GM21447 (cell line): ENCODE results near the gene BMPER.

ENCODE experiments used
- ATAC-seq: cut with Tn5 transposase; IDR thresholded peaks from one replicate; pipeline ENCODE4 v1.9.1; 2021; ENCODE audit not compliant: unreplicated experiment

BMPER gene

DNA sequence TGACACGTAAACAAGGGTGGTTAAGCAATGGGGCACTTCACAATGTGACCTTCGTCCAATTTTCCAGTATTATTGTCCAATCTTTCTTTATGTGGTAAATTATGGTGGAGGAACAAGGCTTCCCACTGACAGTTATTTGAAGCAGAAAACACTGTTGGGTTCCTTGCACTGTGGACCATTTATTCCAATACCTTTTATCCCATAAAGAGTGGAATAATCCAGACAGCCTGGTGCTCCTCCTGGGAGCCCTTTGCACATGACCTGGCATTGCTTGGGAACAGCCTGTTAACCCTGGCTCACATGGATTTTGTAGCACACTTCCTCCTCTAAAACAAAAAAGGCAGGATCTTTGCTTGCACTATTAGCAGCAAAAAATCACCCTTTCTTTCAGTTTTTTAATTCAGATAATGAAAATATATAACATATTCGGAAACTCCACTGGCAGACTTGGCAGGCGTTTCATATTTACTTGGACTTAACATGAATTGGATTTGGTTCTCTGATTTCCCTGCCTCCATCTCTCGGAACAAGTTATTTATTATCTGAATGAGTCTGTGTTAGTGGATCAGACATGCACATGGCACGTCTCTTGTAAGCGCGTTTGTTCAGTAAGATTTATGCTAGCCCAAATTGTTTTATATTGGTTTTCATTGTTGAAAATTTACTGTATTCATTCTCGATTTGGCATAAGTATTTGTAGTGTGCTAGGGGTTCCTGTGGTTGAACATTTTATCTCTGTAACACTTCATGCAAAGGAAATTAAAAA is 59.3 kb downstream of the BMPER start:
- no peak for ATAC-seq

GRCh38 chr7:33965183-33965744 is 59.9 kb downstream of the BMPER start:
- no peak for ATAC-seq

- ATAC-seq: no peak
Measured at GRCh38 chr7:33968591-33968990, 63.3 kb downstream of the BMPER start.

DNA sequence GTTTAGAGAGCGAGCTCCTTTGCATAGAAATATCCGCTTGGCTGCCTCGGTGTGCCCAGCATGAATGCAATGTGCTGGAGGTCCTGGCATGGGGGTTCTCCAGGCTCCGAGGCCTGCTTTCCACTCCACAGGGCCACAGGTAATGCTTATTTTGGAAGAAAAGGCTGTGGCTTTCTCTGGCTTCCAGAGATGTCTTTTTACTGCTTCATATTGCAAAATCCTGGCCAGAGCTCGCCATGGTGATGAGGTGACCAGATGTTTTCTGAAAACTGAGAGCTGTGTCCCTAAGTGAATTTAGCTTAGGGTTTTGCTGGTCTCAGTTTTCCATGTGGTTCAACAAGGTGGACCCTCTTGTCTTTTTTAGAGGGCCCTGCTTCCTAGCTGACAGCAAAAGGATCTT is 65.2 kb downstream of the BMPER start:
- no peak for ATAC-seq

- no peak for ATAC-seq
Measured at GRCh38 chr7:33971106-33971505, 65.8 kb downstream of the BMPER start.

DNA sequence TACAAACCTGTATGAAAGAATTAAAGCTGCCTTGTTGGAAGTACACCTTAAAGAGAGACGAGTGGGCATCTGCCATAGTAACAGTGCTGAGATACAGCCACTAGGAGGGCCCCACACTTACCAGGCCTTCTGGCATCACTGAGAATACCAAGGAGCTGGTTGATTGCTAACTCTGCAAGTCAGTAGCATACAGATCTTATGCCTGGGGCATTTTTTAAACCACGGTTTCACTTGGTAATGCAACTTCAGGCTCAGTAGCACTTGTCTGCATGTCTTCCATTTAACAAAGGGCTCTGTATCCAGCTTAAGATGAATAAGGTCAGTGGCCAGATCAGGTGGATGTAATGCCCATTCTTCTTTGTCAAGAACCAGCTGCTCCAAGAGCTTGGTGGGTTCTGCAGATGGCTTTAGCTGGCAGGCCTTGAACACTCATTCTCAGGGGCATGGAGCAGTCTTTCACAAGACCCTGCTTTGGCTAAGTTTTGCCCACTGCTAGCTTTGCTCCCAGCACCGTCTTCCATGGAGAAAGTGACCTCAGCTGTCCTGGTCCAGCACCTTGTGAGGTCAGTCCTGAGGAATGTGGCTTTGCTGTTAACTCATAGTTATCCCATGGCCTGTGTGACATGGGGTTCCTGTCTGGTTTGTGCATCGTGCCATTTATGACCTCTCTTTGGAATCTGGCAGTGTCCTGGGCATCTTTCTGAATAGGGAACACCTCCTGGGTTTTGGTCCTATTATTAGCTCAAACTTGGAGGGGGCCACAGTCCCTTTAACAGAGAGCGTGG is 68.1 kb downstream of the BMPER start:
- ATAC-seq: no peak

DNA sequence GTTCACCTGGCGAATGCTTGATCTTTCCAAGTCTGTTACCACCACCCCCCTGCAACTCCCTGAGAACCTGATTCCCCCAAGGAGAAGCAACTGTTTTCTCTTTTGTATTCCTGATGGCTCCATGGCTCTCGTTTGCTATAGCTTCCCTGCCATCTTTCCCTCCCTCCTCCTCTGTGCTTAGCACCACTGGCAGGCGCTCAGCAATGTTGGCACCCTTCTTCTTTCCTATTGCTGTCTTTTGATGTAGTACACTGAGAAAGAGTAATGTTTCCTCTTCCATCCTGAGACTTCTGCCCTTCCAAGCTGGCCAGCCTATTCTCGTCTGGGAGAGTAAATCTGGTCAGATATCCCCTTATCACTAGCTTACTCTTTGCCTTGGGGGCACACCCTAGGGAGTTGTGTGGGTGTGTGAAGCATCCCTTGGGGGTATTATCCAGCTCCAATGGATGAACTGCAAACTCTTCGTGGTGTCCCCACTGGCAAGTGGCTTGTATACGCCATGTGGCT is 74.0 kb downstream of the BMPER start:
- ATAC-seq: no peak

GRCh38 chr7:33979807-33980355 is 74.5 kb downstream of the BMPER start:
- ATAC-seq: no peak

DNA sequence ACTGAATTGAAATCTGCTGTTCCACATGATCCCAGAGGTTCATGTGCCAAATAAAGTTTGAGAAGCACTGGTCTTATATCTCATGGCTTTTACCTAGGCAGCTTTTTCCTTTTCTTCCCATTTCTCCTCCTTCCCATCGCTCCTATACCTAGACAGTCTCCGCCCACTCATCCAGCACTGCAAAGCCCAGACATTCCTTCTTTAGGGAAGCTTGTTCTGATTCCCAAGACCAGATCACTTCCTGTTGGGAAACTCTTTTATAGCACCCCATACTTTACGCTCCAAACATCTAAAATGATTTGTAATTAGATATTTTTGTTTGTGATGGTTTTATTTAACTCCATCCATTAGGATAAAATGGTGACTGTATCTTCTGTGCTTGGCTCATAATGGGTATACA is 75.9 kb downstream of the BMPER start:
- no peak for ATAC-seq

GRCh38 chr7:33981671-33982424 is 76.5 kb downstream of the BMPER start:
- no peak for ATAC-seq

- ATAC-seq: no peak
Measured at GRCh38 chr7:33982425-33982786, 77.1 kb downstream of the BMPER start.

GRCh38 chr7:33986451-33986850 is 81.1 kb downstream of the BMPER start:
- ATAC-seq: no peak

DNA sequence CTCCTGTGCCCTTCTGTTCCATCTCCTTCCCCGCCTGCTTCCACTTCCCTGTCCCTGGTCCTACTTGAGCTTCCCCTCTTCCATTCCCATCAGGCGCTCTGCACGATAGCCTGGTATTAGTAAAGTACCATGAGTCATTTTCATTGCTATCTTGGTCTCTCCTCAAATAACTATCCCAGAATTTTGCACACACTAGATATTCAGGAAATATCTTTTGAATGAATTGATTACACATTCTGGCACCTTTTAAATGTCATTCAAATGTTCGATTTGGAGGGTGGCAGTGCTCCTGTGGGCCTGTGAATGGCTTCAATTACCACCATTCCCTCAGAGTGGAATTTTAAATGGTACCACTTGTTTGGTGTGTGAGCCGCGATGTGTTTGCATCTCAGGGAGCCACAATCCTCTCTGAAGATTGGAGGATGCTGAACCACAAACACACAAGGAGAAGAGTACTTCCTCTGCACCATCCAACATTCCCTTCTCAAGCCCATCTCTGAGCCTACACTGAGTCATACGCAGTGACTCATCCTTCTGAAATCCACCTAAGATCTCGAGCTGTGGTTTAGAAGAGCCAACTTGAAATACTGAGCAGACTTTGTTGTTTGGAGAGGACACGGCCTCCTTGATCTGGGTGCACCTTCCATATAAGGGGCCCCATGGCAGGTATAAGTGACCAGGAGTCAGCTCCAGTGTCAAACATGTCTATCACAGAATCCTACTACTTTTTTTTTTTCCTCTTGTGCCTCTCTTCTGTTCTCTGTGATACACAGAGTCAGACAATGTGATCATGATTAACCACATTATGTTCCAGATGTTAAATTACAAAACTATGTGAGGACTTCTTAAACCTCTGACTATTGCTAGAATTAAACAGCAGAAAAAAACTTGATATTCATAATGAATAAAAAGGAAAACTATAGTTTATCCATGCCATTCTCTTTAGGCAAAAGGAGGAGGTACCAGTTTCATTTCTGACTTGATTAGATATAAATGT is 81.9 kb downstream of the BMPER start:
- ATAC-seq: no peak

- ATAC-seq: no peak
Measured at GRCh38 chr7:33996899-33997298, 91.6 kb downstream of the BMPER start.

DNA sequence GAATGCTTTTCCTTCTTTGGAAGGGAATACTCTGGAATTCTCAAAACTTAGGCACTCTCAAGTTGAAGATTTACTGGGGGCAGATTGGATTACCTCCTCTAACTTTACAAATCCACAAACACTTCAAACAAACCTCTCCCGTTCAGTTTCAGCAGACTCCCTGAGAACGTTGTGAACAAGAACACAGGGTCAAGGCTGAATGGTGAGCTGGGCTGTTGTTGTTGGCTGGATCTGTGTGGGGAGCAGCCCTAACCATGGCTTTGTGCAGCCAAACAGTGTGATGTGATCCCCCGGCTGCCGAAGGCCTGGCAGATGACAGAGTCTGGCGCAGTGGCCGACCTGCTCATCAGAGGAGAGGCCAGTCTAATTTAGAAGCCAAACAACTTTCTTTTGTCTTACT is 93.1 kb downstream of the BMPER start:
- ATAC-seq: no peak

GRCh38 chr7:34011017-34011695 is 105.8 kb downstream of the BMPER start:
- ATAC-seq: no peak

DNA sequence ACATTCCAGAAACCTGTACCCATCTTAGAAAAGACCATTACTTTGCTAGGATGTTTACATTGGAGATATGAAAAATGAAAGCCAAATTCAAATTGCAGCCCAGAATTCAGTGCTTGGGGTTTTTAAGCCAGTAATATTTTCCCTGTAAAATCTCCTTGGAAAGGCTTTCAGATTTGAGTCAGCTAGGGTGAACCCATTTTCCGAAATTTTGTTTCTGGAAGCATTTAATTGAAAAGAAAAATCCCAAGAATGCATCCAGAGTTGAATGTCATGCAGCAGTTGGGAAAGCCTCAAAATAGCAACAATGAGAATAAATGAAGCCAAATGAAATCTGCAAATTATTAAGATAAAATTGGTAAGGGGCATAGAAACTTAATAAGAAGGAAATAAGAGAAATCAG is 106.4 kb downstream of the BMPER start:
- ATAC-seq: no peak

DNA sequence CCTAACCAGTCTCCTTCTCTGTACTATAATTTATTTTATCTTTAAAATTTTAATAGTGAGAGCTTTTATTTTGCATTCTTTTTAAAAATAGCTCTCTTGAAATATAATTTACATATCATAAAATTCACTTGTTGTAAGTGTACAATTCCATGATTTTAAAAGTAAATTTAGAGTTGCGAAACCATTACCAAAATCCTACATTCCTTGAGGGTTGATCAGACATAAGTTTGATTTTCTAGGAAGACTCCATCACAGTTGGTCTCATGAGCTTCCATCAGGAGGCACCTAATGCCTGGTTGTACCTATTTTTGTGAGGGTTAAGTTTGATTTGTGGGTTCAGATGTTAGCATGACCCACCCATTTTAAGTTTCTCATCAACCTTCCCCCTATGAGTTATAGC is 108.1 kb downstream of the BMPER start:
- no peak for ATAC-seq

DNA sequence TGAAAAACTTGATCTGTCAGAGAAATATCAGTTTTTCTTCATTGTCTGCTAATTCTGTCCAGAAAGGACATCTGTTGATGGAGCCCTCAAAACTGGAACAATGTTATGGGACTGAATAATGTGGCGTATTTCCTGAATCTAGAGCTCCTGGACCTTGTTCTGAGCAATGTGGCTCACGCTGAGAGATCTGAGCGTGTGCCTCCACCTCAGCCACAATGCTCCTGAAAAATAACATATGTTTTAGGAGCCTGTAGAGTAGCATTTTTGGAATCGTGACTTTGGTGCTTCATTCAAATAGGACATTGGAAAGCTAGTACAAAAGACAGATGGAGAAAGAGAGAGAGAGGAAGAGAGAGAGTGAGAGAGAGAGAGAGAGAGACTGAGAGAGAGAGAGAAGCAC is 110.3 kb downstream of the BMPER start:
- ATAC-seq: no peak
